ENCODE results near the gene VEPH1. TPM values are rescaled to one million over a fixed set of nuclear protein-coding genes. Genes with fewer than 3 reads are reported as not detected.
A peak's percentile ranks its signal among the peaks of the same experiment; 100 is the strongest.

The VEPH1 gene
- total and polyA plus RNA-seq, 11 donors, result 0.40 to 0.79 (median 0.45) TPM; not detected in 6

DNA sequence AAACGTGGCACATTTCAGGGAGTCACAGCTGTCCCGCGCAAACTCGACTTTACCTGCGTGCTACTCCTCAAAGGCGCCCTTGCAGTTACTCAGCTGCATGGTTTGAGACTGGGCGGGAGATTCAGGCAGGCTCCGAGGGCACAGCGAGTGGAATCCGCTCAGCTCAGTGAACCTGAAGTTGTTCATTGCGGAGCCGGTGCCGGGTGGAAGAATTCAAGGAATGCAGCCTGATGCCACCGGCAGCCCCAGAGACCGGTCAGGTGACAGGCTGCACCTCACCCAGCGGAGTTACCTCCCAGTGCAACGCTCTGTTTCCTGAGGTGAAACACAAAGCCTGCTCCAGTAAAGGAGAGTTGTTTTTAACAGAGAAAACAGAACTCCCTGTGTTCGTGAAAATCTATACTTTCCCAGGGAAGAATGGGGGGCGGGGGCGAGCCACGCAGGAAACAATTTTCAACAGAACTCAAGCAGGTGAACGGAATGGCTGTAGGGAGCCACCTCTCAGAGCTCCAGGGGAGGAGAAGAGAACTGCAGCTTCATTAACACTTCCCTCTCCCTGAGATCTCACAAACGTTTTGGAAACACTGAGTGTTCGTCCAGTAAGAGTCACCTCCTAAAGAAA, 3.8 kb downstream of the VEPH1 start:
- DNase-seq, result peak in 1 of 5 donors; percentile 24
- no peak overlapping the region for H3K27ac ChIP-seq
- intact Hi-C loops (cut with DNase I), result no loop called here
- no peaks in the 10 kb centered on the region for H3K9me3 ChIP-seq
- 2 to 4% (median 3%) methylated on average over 22 to 24 of the region's 24 CpGs for WGBS, 4 donors
- H3K27me3 ChIP-seq, result peaks cover 0 to 34% (median 7%) of the 10 kb centered on the region in 9 donors
- H3K36me3 ChIP-seq, result no peaks in the 10 kb centered on the region
- no peak for TF ChIP-seq POLR2A (IDR thresholded peaks at IDR 0.05)
- TF ChIP-seq, protein P1, sequence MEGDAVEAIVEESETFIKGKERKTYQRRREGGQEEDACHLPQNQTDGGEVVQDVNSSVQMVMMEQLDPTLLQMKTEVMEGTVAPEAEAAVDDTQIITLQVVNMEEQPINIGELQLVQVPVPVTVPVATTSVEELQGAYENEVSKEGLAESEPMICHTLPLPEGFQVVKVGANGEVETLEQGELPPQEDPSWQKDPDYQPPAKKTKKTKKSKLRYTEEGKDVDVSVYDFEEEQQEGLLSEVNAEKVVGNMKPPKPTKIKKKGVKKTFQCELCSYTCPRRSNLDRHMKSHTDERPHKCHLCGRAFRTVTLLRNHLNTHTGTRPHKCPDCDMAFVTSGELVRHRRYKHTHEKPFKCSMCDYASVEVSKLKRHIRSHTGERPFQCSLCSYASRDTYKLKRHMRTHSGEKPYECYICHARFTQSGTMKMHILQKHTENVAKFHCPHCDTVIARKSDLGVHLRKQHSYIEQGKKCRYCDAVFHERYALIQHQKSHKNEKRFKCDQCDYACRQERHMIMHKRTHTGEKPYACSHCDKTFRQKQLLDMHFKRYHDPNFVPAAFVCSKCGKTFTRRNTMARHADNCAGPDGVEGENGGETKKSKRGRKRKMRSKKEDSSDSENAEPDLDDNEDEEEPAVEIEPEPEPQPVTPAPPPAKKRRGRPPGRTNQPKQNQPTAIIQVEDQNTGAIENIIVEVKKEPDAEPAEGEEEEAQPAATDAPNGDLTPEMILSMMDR (IDR thresholded peaks at IDR 0.05), result no peak
- ATAC-seq, result peak in 3 of 4 donors; percentile 27 to 53 (median 28)
- peak overlapping the region in 9 of 12 donors; percentile 21 to 53 (median 37) for H3K4me3 ChIP-seq
- peaks cover 0 to 14% (median 4%) of the 10 kb centered on the region in 12 donors for H3K4me1 ChIP-seq

DNA sequence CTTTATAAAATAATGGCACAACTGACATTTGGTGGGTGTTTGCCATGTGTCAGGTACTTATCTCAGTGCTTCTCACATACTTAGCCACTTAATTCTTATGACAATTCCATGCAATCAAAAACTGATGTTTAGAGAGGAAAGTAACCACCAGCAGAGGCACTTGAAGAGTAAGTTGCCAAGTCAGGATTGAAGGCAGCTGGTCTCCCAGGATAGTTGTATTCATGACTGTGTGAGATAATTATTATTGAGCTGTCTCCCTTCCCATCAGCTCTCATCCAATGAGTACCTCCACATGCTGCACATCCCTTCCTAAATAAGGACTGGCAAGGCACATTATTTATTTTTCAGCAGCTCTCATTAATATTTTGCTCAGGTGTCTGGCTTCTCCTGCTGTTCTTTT, 4.8 kb downstream of the VEPH1 start:
- TF ChIP-seq, protein P1 (IDR thresholded peaks at IDR 0.05), result no peak
- TF ChIP-seq POLR2A (IDR thresholded peaks at IDR 0.05), result no peak
- H3K27me3 ChIP-seq, result peaks cover 0 to 34% (median 7%) of the 10 kb centered on the region in 9 donors
- no peak for ATAC-seq

DNA sequence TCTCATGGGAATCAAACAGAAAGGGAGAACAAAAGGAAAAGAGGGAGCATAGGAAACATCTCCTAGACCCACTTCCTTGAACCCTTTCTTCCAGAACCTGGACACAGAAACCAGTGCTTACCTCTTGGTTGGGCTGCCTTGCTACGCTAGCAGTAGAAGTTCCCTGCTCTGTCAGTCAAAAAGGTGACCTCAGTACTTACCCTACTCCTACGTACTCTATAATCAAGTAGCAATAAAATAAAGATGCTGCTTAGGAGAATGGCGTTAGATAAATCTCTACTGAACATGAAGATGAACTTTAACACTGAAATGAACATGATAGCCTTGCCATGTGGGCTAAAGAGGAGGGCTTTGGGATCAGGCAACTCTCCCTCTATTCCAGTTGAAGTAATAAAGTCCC, 7.4 kb downstream of the VEPH1 start:
- DNase-seq (no peak), ATAC-seq (no peak)
- peaks cover 0 to 22% (median 5%) of the 10 kb centered on the region in 9 donors for H3K27me3 ChIP-seq
- H3K27ac ChIP-seq, result no peak overlapping the region
- 77 to 85% (median 84%) methylated on average over 3 of the region's 3 CpGs for WGBS, 4 donors
- no peak overlapping the region for H3K4me3 ChIP-seq
- no peaks in the 10 kb centered on the region for H3K9me3 ChIP-seq
- intact Hi-C loops (cut with DNase I), result no loop called here
- H3K4me1 ChIP-seq, result peaks cover 0 to 14% (median 4%) of the 10 kb centered on the region in 12 donors
- H3K36me3 ChIP-seq, result no peaks in the 10 kb centered on the region
- TF ChIP-seq, protein P1 (IDR thresholded peaks at IDR 0.05), result no peak

More for the DNA sequence above, 4.8 kb downstream of the VEPH1 start:
- Histone ChIP-seq H3K4me1 (peaks cover 0 to 14% (median 4%) of the 10 kb centered on the region in 12 donors), H3K4me3 (no peak overlapping the region), H3K27ac (no peak overlapping the region), H3K36me3 (no peaks in the 10 kb centered on the region), H3K9me3 (no peaks in the 10 kb centered on the region)
- intact Hi-C loops (cut with DNase I), result no loop called here
- no peak for DNase-seq

DNA sequence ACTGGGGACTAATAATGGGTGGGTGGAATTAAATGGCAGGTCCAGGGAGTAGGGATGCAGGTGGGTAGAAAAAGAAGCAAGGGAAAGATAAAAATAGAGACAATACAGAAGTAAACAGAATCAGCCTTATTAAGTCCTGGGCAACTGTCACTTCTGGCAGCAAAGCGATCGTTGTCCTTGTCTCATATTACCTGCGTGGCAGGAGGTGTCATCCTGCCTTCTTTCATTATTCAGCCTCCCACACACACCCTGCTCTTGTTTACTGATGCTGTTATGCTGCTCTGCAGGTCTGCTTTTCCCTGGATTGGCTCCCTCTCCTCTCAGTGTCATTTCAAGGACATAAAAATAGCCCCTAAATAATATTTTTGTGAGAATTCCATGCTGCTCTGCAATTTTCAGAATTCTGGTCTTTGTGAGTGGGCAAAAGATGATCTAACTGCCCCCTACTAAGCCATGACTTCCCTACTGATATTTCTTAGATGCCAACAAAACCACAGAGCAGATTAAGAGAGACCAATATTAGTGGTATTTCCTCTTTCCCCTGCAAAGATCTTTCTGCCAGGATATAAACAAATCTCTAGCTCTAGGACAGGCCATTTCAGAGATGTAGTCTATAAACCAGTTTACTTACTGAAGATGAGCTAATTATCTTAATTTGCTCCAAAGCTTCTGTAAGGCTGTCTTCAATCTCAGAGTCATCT, 8.5 kb downstream of the VEPH1 start:
- H3K27me3 ChIP-seq, result peaks cover 0 to 14% (median 0%) of the 10 kb centered on the region in 9 donors

More for the DNA sequence above, 8.5 kb downstream of the VEPH1 start:
- no peak for DNase-seq
- Histone ChIP-seq H3K27ac (no peak overlapping the region), H3K36me3 (no peaks in the 10 kb centered on the region), H3K4me1 (peaks cover 0 to 8% (median 4%) of the 10 kb centered on the region in 12 donors), H3K4me3 (no peak overlapping the region), H3K9me3 (no peaks in the 10 kb centered on the region)
- WGBS, 4 donors, result 62 to 87% (median 75%) methylated on average over 3 of the region's 3 CpGs
- intact Hi-C loops (cut with DNase I), result loop anchor here in 2 of 10 donors (1.0 to 5.0 kb wide), 2 partner anchors 287 to 289 kb away; no protein-coding TSS in a partner anchor
- TF ChIP-seq, protein P1 (IDR thresholded peaks at IDR 0.05), result no peak
- no peak for TF ChIP-seq POLR2A (IDR thresholded peaks at IDR 0.05)
- no peak for ATAC-seq
